NOMO-1 treated with DMSO at 0.1 percent for 48 hours (cell line): ENCODE data around the gene METRN.
"Not testable (repeated sequence)": the region's sequence is repeated elsewhere in the genome, so short reads cannot be mapped to it uniquely, and the experiment has no call there.

Experiments used
- DNase-seq: peaks from one replicate; lab custom pipeline; 2025; ENCODE audit not compliant: unreplicated experiment; lab: John Stamatoyannopoulos, UW

Gene METRN

DNA sequence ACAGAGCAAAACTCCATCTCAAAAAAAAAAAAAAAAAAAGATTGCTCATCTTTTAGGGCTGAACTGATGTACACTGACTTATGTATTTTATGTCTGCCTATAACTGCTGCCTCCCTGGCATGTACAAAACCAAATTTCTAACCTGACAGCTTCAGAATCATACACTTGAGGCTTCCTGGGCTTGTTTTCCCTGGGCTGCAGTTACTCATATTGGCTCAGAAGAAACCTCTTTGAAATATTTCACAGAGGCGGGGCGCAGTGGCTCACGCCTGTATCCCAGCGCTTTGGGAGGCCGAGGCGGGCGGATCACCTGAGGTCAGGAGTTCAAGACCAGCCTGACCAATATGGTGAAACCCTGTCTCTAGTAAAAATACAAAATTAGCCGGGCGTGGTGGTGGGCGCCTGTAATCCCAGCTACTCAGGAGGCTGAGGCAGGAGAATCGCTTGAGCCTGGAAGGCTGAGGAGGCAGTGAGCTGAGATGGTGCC is 39.2 kb downstream of the METRN start:
- not testable (repeated sequence) for DNase-seq

DNA sequence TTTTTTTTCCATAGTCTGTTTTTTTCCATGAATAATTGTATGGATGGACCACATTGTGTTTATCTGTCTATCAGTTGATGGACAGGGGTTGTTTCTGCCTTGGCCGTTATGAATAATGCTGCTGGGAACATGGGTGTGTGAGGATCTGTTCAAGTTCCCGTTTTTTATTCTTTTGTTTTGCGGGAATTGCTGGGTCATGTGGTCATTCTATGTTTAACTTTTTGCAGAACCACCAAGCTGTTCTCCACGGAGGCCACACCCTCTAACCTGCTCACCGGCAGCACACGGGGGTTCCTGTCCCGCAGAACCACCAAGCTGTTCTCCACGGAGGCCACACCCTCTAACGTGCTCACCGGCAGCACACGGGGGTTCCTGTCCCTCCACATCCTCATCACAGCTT is 39.7 kb downstream of the METRN start:
- peak; percentile 74 for DNase-seq

DNA sequence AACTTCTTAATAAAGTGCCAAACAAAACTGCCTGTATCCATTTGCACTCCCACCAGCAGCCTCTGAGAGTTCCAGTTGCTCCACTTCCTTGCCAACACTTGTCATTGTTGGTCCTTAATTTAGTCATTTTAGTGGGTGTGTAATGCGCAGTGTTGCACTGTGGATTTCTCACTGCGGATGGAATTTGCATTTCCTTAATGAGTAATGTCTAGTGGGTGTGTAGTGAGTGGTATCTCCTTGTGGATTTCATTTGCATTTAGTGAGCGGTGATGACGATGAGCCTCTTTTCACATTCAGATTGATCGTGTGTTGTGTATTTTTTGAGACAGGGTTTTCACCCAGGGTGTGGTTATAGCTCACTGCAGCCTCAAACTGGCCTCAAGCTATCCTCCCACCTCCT is 41.5 kb downstream of the METRN start:
- no peak for DNase-seq

DNA sequence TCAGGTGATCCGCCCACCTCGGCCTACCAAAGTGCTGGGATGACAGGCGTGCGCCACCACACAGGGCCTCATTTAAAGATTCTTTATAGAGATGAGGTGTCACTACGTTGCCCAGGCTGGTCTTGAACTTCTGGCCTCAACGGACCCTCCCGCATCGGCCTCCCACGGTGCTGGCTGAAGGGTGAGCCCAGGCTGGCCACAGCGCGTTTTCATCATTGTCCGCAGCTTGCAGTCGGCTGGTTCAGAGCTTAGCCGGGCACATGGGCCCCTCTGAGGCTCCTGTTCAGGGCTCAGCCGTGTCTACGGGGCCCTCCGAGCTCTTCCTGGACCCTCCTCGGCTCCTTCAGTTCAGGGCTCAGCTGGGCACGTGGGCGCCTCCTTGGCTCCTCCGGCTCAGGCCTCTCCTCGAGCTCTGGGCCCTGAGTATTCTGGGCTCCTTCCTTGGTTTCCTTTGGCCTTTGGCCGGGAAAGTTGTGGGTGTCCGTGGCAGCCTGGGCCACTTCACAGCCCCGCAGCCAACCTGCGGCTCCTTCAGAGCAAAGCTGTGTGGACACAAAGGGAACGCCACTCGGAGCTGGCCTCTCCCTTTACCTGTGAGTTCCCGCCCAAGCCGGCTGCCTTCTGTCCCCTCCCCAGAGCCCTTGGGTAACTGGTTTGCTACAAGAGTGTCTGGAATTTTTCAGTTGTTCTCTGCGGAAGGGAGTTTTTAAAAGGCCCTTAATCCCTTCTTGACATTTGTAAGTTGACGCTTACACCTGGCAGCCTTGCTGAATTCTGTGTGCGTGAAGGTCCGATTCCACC is 44.4 kb downstream of the METRN start:
- no peak for DNase-seq

DNA sequence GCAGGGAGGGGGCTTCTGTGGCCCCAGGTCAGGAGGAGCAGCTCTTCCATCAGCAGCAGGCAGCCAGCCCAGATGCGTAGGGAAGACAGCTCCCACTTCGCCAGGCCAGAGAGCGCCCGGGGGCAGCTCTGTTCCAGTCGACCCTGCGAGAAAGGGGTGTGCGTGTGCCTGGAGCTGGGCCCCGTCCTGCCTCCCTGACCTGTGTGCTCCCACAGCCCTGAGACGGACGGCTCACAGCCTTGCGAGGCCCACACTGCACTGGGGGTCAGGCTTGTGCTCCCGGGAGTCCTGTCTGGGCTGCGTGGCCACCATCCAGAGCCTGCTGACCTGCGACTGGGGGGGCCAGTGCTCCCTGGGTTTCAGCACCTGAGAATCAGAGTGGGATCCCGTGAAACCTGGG is 45.1 kb downstream of the METRN start:
- no peak for DNase-seq

DNA sequence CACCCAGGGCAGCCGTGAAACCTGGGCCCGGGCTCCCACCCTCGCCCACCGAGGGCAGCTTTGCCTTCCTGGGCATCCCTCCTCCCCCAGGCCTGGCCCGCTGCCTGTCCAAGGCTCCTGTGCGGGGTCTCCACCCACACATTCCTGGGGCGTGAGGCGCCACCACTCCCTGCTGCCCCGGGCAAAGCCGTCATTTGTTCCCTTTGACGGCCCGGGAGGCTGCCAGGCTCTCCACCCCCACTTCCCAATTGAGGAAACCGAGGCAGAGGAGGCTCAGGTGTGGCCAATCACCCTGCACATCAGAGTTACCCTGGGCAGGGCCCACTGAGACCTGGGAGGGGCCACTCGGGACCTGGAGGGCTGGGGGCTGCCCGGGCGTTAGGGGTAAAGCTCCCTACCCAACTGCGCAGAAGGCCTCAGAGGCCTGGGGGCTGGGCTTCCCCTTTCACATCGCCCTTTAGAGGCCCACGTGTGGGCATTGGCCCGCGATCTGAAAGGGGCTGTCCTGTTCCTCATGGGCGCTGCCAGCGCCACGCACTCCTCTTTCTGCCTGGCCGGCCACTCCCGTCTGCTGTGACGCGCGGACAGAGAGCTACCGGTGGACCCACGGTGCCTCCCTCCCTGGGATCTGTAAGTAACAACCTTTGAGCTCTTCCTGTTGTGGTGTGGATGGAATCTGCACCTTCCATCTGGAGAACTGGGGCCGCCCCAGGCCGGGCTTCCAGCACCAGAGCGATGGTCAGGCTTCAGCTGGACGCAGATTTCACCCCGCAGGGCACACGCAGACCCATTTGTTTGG is 45.8 kb downstream of the METRN start, which contains the start of gene MSLN:
MSLN (plus strand) TSS at position 190 of the 799 bp plus-strand sequence. CDS start 1,947 bp downstream, outside the sequence.
- DNase-seq, result peak; percentile 88

DNA sequence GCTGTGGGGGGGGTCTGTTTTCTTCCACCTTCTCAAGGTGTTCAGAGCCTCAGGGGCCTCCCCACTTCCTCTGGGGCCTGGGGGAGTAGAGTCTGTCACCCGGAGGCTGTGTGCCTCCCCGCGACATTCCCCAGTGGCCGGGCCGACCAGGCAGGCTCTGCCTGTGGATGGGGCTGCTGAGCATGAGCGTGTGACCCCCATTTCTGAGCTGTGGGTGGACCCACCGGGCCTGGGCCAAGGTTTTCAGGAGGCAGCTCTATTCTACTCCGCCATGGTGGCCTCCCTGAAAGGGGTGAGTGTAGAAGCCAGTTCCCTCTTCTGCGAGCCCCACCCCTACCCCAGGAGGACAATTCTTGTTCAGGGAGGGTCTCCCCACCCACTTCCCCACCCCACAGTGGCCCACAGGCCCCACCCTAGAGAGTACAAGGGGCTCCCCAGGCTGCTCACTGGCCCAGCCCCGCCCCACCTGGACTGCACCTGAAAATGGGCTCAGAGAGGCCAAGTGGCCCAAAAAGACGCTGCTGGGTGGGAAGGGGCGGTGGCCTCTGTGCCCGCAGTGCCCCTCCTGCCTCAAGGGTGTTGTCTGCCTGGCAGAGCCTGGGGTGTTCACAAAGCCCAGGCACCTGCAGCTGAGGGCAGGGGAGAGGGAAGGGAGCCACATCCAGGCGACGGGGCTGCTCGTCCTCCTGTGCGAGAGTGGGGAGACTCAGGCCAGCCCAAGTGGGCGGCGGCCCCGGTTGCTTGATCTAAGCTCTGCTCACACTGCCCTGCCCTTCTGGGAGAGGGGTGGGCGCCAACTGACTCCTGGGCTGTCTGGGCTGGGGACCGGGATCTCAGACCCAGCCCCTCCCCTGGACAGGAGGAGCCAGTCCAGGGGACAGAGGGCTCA is 47.0 kb downstream of the METRN start:
- no peak for DNase-seq

DNA sequence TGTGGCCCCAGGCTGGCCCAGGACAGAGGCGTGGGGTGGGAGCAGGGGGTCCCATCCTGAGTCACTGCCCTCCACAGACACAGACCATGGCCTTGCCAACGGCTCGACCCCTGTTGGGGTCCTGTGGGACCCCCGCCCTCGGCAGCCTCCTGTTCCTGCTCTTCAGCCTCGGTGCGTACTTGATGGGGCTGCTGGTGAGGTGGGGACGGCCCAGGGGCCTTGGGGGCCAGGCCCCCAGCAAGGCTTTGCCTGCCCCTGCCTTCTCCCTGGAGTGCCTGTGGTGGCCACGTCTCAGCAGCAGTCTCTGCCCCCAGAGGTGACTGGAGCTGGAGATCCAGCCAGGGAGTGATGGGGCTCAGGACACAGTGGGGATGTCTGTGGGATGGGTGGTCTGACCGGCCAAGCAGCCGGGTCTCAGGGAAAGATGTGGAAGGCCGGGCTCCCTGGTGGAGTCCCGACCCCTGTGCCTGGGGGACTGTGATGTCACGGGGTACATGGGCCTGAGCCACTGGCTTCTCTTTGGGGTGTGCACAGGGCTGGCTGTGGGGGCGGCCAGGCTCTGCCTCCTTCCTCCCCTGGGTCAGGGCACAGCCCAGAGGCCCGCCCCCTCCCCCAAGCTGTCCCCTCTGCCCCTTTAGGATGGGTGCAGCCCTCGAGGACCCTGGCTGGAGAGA is 47.8 kb downstream of the METRN start:
- DNase-seq, result no peak

DNA sequence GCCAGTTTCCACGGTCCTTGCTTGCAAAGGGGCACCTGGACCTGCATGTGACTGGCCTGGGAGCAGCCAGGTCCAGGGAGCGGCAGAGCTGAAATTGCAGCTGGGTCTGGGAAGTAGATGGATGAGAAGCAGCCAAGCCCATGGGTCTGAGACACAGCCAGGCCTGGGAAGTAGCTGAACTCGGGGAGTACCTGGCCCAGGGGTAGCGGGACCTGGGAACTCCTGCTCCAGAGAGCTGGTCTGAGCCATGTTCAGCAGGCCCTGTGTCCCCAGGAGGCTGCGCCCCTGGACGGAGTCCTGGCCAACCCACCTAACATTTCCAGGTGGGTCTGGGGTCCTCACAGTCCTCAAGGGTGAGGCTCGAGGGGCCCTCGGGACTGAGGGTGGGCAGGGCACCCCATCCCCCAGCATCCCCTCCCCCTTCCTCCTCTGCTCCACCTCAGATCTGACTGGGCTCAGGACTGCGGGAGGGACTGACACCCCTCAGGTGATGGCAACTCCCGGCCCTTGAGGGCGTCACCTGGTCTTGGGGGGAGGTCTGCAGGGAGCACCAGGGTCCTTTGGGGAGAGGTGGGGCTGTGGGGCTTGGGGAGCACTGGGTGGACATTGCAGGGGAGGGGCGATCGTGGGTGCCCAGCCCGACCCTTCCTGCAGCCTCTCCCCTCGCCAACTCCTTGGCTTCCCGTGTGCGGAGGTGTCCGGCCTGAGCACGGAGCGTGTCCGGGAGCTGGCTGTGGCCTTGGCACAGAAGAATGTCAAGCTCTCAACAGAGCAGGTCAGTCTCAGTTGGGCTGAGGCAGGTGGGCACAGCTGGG is 48.7 kb downstream of the METRN start:
- DNase-seq, result no peak

DNA sequence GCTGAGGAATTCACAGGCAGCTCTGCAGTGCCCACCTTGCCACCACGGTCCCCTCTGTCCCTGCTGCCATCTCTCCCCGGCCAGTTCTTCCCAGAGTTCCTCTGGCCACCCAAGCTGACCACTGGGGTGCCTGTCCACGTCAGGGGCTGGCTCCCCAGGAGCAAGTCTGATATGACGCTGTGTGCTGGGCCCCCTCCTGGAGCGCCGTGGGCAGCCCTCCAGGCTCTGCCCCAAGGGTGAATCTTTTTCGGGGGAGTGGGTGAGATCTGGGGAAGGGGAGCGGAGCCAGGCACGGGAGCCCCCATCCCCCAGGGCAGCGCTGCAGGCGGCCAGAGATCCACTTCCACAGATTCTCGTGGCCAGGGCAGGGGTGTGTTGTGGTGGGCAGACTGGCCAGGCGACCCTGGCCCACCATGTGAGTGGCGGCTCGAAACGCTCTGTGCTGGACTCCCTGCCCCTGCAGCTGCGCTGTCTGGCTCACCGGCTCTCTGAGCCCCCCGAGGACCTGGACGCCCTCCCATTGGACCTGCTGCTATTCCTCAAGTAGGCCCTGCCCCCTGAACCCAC is 49.3 kb downstream of the METRN start:
- DNase-seq, result no peak

DNA sequence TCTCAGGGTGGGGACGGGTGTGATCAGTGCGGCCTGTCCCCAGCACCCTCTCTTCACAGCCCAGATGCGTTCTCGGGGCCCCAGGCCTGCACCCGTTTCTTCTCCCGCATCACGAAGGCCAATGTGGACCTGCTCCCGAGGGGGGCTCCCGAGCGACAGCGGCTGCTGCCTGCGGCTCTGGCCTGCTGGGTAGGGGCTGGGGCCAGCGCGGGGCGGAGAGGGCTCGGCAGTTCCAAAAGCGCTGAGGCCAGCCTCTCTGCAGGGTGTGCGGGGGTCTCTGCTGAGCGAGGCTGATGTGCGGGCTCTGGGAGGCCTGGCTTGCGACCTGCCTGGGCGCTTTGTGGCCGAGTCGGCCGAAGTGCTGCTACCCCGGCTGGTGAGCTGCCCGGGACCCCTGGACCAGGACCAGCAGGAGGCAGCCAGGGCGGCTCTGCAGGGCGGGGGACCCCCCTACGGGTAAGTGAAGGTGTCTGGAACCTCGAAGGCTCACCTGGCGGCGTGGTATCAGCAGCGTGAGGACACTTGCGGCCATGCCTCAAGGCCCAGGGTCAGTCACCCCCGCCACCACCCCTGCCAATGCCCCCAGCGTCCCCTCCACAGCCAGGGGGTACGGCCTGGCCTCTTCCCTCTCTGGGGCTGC is 50.0 kb downstream of the METRN start:
- DNase-seq, result no peak

DNA sequence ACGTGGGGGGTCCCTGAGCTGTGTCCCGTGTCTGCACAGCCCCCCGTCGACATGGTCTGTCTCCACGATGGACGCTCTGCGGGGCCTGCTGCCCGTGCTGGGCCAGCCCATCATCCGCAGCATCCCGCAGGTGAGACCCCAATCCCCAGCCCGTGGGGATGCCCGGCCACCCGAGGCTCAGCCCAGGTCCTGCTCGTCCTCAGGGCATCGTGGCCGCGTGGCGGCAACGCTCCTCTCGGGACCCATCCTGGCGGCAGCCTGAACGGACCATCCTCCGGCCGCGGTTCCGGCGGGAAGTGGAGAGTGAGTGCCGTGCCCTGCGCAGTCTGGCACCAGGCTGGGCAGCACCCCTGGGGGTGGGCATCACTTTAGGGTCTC is 50.6 kb downstream of the METRN start:
- no peak for DNase-seq

DNA sequence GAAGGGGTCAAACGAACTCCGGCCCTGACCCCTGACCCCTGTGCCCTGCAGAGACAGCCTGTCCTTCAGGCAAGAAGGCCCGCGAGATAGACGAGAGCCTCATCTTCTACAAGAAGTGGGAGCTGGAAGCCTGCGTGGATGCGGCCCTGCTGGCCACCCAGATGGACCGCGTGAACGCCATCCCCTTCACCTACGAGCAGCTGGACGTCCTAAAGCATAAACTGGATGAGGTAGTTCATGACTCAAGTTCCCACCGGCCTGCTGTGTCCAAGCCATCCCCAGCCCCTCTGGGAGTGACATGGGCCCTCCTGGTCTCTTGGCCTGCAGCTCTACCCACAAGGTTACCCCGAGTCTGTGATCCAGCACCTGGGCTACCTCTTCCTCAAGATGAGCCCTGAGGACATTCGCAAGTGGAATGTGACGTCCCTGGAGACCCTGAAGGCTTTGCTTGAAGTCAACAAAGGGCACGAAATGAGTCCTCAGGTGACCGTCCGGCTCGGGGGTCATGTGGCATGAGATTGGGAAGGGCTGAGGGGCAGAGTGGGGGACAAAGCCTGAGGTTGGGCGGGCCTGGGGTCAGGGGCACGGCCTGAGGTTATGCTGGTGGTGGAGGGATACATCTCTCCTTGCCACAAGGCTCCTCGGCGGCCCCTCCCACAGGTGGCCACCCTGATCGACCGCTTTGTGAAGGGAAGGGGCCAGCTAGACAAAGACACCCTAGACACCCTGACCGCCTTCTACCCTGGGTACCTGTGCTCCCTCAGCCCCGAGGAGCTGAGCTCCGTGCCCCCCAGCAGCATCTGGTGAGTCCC is 51.3 kb downstream of the METRN start:
- DNase-seq, result no peak

DNA sequence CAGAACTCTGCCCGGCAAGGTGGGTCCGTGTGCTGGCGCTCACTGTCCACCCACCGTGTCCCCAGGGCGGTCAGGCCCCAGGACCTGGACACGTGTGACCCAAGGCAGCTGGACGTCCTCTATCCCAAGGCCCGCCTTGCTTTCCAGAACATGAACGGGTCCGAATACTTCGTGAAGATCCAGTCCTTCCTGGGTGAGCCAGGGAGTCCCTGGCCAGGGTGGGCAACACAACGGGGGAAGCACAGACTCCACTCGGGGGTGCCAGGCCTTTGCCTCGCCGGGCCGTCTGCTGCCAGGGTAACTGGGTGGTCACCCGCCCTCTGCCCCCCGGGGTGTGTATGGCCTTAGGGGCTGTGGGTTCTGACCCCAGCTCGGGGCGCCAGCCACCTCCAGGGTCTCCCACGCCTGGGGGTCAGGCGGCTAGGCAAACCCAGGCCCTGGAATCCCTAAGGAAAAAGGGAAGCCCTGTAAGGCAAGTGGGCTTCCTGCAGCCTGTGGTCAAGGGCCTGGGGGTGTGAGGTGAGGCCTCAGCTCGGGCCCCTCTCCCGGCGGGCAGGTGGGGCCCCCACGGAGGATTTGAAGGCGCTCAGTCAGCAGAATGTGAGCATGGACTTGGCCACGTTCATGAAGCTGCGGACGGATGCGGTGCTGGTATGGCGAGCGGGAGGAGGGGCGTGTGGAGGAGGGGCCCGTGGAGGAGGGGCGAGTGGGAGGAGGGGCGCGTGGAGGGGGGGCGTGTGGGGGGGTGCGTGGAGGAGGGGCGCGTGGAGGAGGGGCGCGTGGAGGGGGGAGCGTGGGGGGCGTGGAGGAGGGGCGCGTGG is 52.1 kb downstream of the METRN start:
- no peak for DNase-seq

DNA sequence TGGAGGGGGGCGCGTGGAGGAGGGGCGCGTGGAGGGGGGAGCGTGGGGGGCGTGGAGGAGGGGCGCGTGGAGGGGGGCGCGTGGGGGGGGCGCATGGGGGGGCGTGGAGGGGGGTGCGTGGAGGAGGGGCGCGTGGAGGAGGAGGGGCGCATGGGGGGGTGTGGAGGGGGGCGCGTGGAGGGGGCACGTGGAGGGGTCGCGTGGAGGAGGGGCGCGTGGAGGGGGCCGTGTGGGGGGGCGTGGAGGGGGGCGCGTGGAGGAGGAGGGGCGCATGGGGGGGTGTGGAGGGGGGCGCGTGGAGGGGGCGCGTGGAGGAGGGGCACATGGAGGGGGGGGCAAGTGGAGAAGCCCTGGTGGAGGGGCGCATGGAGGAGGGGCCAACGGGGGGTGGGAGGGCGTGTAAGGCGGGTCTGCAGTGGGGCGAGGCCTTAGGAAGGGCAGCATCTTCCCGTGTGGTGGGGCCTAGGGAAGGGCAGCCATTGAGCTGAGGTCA is 52.9 kb downstream of the METRN start:
- DNase-seq, result no peak

DNA sequence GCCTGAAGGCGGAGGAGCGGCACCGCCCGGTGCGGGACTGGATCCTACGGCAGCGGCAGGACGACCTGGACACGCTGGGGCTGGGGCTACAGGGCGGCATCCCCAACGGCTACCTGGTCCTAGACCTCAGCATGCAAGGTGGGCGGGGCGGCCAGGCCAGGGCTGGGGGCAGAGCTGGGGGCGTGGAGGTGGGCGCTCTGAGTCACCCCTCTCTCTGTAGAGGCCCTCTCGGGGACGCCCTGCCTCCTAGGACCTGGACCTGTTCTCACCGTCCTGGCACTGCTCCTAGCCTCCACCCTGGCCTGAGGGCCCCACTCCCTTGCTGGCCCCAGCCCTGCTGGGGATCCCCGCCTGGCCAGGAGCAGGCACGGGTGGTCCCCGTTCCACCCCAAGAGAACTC is 53.5 kb downstream of the METRN start:
- no peak for DNase-seq
